Natural killer cell (primary cell): Measurements from ENCODE around the gene FIGNL2. TPM values are rescaled to one million over a fixed set of nuclear protein-coding genes. Genes with fewer than 3 reads are reported as not detected.

Source experiments
- ATAC-seq, 3 donors: fragments of 150-1000 bp in 2 of 3; fragments of 200-7000 bp in 1 of 3; cut with Tn5 transposase; 1 replicate in 1 of 3; 2 replicates in 2 of 3; pipeline ENCODE4 v1.10.0; 2021; ENCODE audit warnings: mild to moderate bottlenecking in 2 of 3, moderate library complexity in 2 of 3
- DNase-seq, 2 donors: peaks; one replicate each; pipeline versions ENCODE4 v3.0.0 to v3.0.0-alpha.2; 2013 to 2021; ENCODE audit warnings: mixed read lengths in 1 of 2
- H3K27ac ChIP-seq: one replicate; pipeline ENCODE4 v1.5.1; 2013; ENCODE audit warnings: mild to moderate bottlenecking, low read length
- H3K27me3 ChIP-seq: one replicate; pipeline ENCODE4 v1.6.1; 2013; ENCODE audit warnings: low read length; ENCODE audit not compliant: control insufficient read depth, insufficient read depth
- H3K36me3 ChIP-seq: one replicate; pipeline ENCODE4 v1.6.1; 2013; ENCODE audit warnings: low read length; ENCODE audit not compliant: control insufficient read depth, insufficient read depth
- H3K4me1 ChIP-seq: one replicate; pipeline ENCODE4 v1.6.1; 2013; ENCODE audit warnings: low read length; ENCODE audit not compliant: control insufficient read depth, insufficient read depth
- H3K4me3 ChIP-seq: one replicate; pipeline ENCODE4 v1.5.1; 2013; ENCODE audit warnings: low read length
- H3K9me3 ChIP-seq: one replicate; pipeline ENCODE4 v1.6.1; 2013; ENCODE audit warnings: low read length; ENCODE audit not compliant: control insufficient read depth, insufficient read depth
- H3K27ac Mint-ChIP-seq, 2 donors: one replicate each; pipeline ENCODE4 v1.8.0; 2022; ENCODE audit warnings: mild to moderate bottlenecking in 2 of 2, mixed read lengths in 2 of 2, moderate library complexity in 1 of 2
- H3K27me3 Mint-ChIP-seq, 2 donors: one replicate each; pipeline ENCODE4 v1.8.0; 2022; ENCODE audit warnings: low read depth in 2 of 2, mixed read lengths in 2 of 2
- H3K36me3 Mint-ChIP-seq: one replicate; pipeline ENCODE4 v1.8.0; 2022; ENCODE audit warnings: mixed read lengths
- H3K4me1 Mint-ChIP-seq, 2 donors: one replicate each; pipeline ENCODE4 v1.8.0; 2022; ENCODE audit warnings: mixed read lengths in 2 of 2
- H3K4me3 Mint-ChIP-seq: one replicate; pipeline ENCODE4 v1.8.0; 2022; ENCODE audit warnings: mild to moderate bottlenecking, moderate library complexity, mixed read lengths
- H3K9me3 Mint-ChIP-seq, 2 donors: one replicate each; pipeline ENCODE4 v1.8.0; 2022; ENCODE audit warnings: mixed read lengths in 2 of 2
- CTCF ChIP-seq: fragments of 200-600 bp; IDR thresholded peaks from one replicate; pipeline ENCODE4 v1.8.0; 2022; ENCODE audit warnings: antibody characterized with exemption
- WGBS: methylation state at CpG from one replicate; pipeline ENCODE4 v1.1.7; 2013; ENCODE audit warnings: missing lambda C conversion rate; ENCODE audit not compliant: insufficient coverage; 5-methylcytosine and 5-hydroxymethylcytosine counted together
- intact Hi-C: fragments of 100-400 bp; cut with micrococcal nuclease; formaldehyde crosslinking; loops from one replicate; pipeline ENCODE4 v1.14.2; 2022
- total RNA-seq, 4 donors: library from RNA; stranded (reverse); fragments of 120-200 nt in 1 of 4; gene quantifications; one replicate each; pipeline versions ENCODE4 v1.2.3 to v1.2.4, GENCODE V29; 2013 to 2022

Gene FIGNL2
- total RNA-seq, 3 donors from 2014 or later (not counting 1 experiment from before 2014, with no cell fraction given) = 1.4 to 1.6 (median 1.5) TPM

- no peaks in the 10 kb centered on the region for H3K4me1 ChIP-seq
- WGBS = 89% methylated on average over 8 of the region's 8 CpGs
- Mint-ChIP-seq H3K27me3 (peaks cover 0 to 6% of the 10 kb centered on the region in 2 donors), H3K36me3 (no peaks in the 10 kb centered on the region), H3K9me3 (no peaks in the 10 kb centered on the region), H3K4me1 (peaks cover 0 to 5% of the 10 kb centered on the region in 2 donors), H3K4me3 (no peak overlapping the region), H3K27ac (no peak overlapping the region)
- intact Hi-C loops = no loop called here
- H3K27me3 ChIP-seq = no peaks in the 10 kb centered on the region
- no peak for ATAC-seq
- no peak for DNase-seq
- no peaks in the 10 kb centered on the region for H3K9me3 ChIP-seq
- no peak overlapping the region for H3K27ac ChIP-seq
- no peaks in the 10 kb centered on the region for H3K36me3 ChIP-seq
- no peak for TF ChIP-seq CTCF
- H3K4me3 ChIP-seq = no peak overlapping the region
Measured at GRCh38 chr12:51895378-51896135, 47.0 kb upstream of the FIGNL2 start.

GRCh38 chr12:51893786-51894185 lies 45.3 kb upstream of the FIGNL2 start:
- Mint-ChIP-seq H3K27ac (no peak overlapping the region), H3K27me3 (peaks cover 0 to 6% of the 10 kb centered on the region in 2 donors), H3K36me3 (no peaks in the 10 kb centered on the region), H3K4me3 (no peak overlapping the region), H3K9me3 (no peaks in the 10 kb centered on the region), H3K4me1 (peaks cover 0 to 5% of the 10 kb centered on the region in 2 donors)
- Histone ChIP-seq H3K4me1 (no peaks in the 10 kb centered on the region), H3K36me3 (no peaks in the 10 kb centered on the region), H3K27me3 (no peaks in the 10 kb centered on the region), H3K9me3 (no peaks in the 10 kb centered on the region), H3K4me3 (no peak overlapping the region), H3K27ac (no peak overlapping the region)
- ATAC-seq (no peak), DNase-seq (no peak)
- WGBS = 96% methylated on average over 4 of the region's 6 CpGs
- intact Hi-C loops = no loop called here
- TF ChIP-seq CTCF = no peak

GRCh38 chr12:51891843-51892242 lies 43.3 kb upstream of the FIGNL2 start:
- Histone ChIP-seq H3K4me3 (no peak overlapping the region), H3K9me3 (no peaks in the 10 kb centered on the region), H3K27me3 (no peaks in the 10 kb centered on the region), H3K36me3 (no peaks in the 10 kb centered on the region), H3K4me1 (peaks cover 6% of the 10 kb centered on the region), H3K27ac (no peak overlapping the region)
- Mint-ChIP-seq H3K36me3 (no peaks in the 10 kb centered on the region), H3K4me3 (no peak overlapping the region), H3K27me3 (peaks cover 0 to 3% of the 10 kb centered on the region in 2 donors), H3K27ac (no peak overlapping the region), H3K4me1 (peaks cover 0 to 5% of the 10 kb centered on the region in 2 donors), H3K9me3 (no peaks in the 10 kb centered on the region)
- TF ChIP-seq CTCF = peak; percentile 17
- intact Hi-C loops = no loop called here
- no peak for DNase-seq
- ATAC-seq = no peak
